DMS 273 treated with DMSO at 0.1 percent for 48 hours (cell line): ENCODE data around the gene SPATA31D1.
A peak's percentile ranks its signal among the peaks of the same experiment; 100 is the strongest.
"Not testable (repeated sequence)": the region's sequence is repeated elsewhere in the genome, so short reads cannot be mapped to it uniquely, and the experiment has no call there.

Experiments used
- DNase-seq: peaks from one replicate; lab custom pipeline; 2025; lab: John Stamatoyannopoulos, UW

Gene SPATA31D1

GRCh38 chr9:81988472-81988871, at the start of gene SPATA31D1:
Gene SPATA31D1 (plus strand): TSS chr9:81988772. CDS start chr9:81988819, 47 bp downstream.
- DNase-seq: not testable (repeated sequence)

- not testable (repeated sequence) for DNase-seq
Observed at GRCh38 chr9:81943393-81943792, 45.2 kb upstream of the SPATA31D1 start, which contains the start of gene SPATA31D3. Gene SPATA31D3 (plus strand): TSS chr9:81943500. CDS start chr9:81943586, 86 bp downstream.

DNA sequence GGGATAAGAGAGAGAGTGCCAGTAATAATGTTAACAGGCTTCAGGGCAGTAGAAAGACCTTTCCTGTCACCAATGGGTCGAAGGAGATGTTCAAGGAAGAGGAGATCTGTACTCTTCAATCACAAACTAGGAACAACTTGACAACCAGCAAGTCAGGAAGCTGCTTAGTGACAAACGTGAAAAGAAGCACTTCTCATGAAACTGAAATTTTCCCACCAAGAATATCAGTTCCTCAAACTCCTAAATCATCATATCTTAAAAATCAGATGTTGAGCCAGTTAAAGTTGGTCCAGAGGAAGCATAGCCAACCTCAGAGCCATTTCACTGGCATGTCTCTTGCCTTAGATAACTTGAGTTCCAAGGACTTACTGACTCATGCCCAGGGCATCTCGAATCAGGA, 39.9 kb upstream of the SPATA31D1 start:
- not testable (repeated sequence) for DNase-seq

DNA sequence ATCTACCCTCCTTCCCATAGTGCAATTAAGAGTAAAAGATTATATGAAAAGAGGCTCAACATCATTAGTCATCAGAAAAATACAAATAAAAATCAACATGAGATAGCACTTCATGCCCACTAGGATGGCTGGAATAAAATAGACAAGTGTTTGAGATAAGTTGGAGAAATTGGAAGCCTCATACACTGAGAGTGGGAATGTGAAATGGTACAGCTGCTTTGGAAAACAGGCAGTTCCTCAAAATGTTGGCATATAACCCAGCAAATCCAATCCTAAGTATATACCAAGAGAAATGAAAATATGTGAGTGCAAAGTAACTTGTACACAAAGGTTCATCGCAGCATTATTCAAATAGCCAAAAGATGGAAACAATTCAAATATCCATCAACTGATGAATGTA, 35.5 kb upstream of the SPATA31D1 start:
- DNase-seq: no peak

- DNase-seq: no peak
Observed at GRCh38 chr9:81955625-81956024, 32.9 kb upstream of the SPATA31D1 start.

DNA sequence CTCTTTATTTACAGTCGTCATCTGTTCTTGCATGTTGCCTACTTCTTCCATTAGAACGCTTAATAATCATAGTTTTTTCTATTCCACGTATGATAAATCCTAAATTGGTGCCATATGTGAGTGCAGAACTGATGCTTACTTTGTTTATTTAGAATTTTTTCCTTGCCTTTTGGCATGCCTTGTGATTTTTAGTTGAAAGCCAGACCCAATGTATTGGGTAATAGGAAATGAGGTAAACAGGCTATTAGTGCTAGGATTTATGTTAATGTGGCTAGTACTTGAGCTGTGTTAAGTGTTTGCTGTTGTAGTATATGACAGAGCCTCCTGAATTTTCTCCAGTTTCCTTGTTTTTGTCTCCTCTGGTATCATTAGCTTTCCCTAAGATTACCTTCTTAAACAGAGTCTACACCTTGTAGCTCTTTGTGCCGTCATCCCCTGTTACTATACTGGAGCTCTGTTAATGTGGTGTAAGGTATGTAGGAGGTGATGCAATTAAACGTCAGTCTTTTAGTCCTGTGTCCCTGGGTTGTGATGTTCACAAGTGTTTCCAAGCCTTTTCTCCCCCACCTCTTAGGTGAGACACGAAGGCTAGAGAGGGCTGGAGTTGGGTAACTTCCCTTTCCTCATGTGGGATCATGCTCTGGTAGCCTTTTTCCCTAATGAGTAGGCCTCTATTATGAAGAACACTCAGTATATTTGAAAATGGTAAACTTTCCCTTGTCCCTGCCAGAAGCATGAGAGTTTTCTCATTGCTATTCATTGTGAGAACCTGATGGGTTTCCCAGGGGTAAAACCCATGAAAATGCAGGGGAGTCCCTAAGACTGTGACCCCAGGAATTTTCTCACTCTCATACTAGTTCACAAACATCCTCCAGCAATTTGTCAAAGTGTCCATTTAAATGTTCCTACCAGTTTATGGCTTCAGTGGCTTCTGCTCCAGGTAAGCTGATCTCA, 24.1 kb upstream of the SPATA31D1 start:
- no peak for DNase-seq

GRCh38 chr9:81968026-81968425, 20.5 kb upstream of the SPATA31D1 start:
- no peak for DNase-seq

DNA sequence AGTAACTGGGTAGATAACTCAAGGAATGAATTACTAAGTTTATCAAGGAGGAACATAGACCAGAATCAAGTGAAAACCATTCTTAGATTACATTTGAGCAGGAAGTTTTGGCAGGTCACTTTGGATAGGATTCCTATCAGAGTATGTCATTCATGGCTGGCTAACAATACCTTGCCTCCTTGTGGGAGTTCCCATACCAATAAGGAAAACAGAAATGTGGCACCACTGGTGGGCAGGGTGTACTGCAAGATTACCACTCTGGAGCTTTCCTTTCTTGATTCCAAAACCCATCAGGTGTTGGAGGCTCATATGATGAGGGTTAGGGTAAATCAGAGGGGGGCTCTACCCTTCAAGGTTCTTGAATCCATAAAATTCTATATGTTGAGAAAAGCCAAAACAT, 18.6 kb upstream of the SPATA31D1 start:
- DNase-seq: no peak

DNA sequence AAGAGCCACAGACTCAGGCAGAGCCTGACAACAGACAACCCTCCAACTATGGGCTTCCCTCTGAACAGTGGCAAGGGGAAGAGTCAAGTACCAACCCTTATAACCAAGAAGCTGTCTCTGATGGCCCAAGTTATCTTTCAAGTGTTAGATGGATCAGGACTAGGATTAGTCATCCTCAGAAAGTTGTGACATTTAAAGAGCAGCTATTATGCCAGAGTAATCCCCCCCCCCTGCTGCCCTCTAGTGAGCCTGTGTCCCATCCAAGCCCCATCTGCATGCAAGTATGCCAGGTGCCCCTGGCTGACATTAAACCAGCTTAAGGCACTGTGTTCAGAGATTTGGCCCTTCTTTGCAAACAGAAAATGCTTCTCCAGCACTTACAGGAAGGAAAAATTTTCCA, 16.8 kb upstream of the SPATA31D1 start:
- no peak for DNase-seq

DNA sequence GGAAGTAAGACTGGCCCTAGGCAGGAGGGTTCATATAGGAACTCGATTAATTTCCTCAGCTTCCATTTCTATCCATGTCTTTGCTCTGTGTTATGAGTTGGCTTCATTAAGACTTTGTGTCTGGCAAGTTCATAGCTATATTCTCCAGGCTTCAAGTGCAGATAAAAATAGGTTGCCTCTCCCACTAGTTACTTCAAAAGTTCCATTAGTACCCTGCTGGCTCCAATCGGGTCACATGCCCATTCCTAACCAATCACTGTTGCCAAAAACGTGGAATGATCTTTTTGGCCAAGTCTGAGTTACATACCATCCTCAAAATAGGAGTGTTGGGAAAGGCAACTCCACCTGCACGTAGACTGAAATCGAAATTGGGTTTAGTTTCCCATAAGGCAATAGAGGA, 13.8 kb upstream of the SPATA31D1 start:
- no peak for DNase-seq

- DNase-seq: no peak
Observed at GRCh38 chr9:81976351-81976750, 12.2 kb upstream of the SPATA31D1 start.

- DNase-seq: no peak
Observed at GRCh38 chr9:81979196-81979595, 9.4 kb upstream of the SPATA31D1 start.

DNA sequence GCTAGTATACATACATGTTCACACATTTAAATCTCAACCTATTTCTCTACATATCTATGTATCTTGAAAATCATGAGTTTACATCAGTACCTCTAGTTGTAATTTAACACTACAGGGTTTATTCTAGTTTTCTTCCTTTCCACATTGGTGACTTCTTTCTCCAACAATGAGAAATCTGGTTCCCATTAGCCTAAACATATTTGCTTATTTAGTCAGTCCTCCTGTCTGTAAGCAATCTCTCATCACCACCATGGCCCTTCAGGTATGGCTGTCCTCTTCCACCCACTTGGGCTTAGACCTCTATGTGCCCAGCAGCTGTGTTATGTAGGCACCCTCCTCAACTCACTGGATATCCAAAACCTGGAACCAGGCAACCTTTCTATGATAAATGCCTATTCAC, 8.0 kb upstream of the SPATA31D1 start:
- DNase-seq: no peak

DNA sequence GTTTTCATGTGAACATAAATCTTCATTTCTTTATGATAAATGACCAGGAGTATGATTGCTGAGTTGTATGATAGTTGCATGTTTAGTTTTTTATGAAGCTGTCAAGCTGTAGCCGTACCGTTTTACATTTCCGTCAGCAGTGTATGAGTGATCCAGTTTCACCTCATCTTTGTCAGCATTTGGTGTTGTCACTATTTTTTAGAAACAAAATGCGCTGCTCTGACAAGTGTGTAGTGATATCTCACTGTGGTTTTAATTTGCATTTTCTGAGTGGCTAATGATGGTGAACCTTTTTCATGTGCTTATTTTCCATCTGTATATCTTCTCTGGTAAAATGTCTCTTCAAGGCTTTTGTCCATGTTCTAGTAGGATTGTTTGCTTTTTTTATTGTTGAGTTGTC, 6.7 kb upstream of the SPATA31D1 start:
- DNase-seq: no peak

- DNase-seq: no peak
Observed at GRCh38 chr9:81984928-81985327, 3.6 kb upstream of the SPATA31D1 start.

GRCh38 chr9:81986051-81986450, 2.5 kb upstream of the SPATA31D1 start:
- no peak for DNase-seq

DNA sequence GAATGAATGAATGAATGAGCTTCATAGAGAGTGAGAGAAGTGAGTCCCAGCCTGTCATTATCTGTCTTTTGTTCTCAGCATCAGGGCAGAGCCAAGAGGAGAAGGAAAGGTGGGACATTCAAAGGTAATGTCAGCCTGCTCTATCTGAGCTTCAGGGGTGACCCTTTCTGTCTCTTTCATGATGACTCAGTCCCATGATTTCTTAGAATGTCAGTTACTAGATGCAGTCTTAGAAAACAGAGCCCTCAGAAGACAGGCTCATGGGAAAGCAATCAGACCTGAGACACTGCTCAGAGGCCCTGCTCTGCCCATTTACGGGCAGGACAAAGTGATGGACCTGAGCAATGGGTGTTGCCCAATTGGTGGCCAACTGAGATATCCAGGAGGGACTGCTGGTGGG, 1.1 kb downstream of the SPATA31D1 start:
- no peak for DNase-seq

DNA sequence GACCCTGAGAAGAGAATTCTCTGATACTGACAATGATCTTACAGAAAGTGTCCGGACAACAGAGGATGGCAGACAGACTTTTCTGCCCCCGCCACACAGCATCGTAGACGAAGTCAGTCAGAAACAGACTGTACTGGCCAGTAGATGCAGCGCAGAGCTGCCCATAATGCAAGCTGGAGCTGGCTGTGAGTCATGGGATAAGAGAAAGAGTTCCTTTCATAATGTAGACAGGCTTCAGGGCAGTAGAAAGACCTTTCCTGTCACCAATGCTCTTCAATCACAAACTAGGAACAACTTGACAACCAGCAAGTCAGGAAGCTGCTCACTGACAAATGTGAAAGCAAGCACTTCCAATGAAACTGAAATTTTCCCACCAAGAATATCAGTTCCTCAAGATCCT, 5.1 kb downstream of the SPATA31D1 start:
- DNase-seq: no peak

GRCh38 chr9:81999806-82000205, 11.2 kb downstream of the SPATA31D1 start:
- no peak for DNase-seq

GRCh38 chr9:82010711-82011110, 22.1 kb downstream of the SPATA31D1 start:
- DNase-seq: no peak

- no peak for DNase-seq
Observed at GRCh38 chr9:82011133-82011532, 22.6 kb downstream of the SPATA31D1 start.

DNA sequence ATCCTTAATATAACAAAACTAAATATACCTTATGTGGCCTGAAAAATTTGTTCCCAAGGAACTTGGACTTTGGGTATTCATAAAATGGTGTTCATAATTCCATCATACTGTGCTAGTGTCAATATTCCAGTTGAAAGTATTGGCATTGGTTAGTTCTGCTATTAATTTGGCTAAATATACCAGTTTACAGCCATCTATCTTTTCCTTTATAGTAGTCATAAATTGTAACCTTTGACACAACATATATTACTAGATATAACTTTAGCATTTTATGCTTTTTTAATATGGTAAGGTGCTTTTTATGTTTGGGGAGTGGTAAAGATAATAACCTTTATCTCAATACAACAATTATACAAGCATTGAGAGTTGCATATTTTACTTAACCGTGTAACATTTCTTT, 23.7 kb downstream of the SPATA31D1 start:
- no peak for DNase-seq

- DNase-seq: no peak
Observed at GRCh38 chr9:82020331-82020730, 31.8 kb downstream of the SPATA31D1 start.

DNA sequence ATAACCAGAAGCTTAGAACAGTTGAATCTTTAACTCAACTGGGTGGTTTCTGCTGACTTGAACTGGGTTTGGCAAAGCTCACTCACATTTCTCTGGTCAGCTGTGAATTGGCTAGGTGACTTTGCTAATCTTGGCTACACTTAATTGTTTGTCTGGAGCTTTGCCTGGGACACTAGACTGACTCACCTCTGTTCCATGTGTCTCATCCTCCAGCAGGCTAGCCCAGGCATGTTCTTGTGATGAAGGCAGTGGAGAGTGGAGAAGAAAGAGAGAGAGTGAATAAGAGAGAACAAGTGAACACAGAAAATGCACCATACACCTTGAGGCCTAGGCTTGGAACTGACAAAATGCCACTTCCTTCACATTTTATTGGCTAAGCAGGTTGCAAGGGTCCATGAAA, 32.6 kb downstream of the SPATA31D1 start:
- DNase-seq: peak; percentile 23
